Fibroblast of pulmonary artery (primary cell): Measurements from ENCODE around the gene ADGRL3.

Source experiments
- DNase-seq: peaks from one replicate; pipeline ENCODE4 v3.0.0-alpha.2; 2010; ENCODE audit warnings: low read depth
- H3K4me3 ChIP-seq: replicated peaks from 2 replicates; pipeline ENCODE4 v1.5.1; 2011; ENCODE audit warnings: low read depth, mild to moderate bottlenecking, control low read depth, low read length, moderate library complexity
- CTCF ChIP-seq: IDR thresholded peaks from 2 replicates; pipeline ENCODE4 v1.5.1; 2011; ENCODE audit warnings: mild to moderate bottlenecking, control low read depth, low read length, inconsistent platforms; ENCODE audit errors: missing control alignments

Gene ADGRL3

GRCh38 chr4:61571761-61572559 lies 371.8 kb downstream of the ADGRL3 start:
- H3K4me3 ChIP-seq, result no peak overlapping the region
- no peak for TF ChIP-seq CTCF
- DNase-seq, result peak; percentile 58

GRCh38 chr4:61575796-61576195 lies 375.7 kb downstream of the ADGRL3 start:
- no peak for TF ChIP-seq CTCF
- H3K4me3 ChIP-seq, result no peak overlapping the region
- no peak for DNase-seq

GRCh38 chr4:61579786-61580185 lies 379.7 kb downstream of the ADGRL3 start:
- no peak overlapping the region for H3K4me3 ChIP-seq
- TF ChIP-seq CTCF, result no peak
- DNase-seq, result no peak

- no peak for TF ChIP-seq CTCF
- H3K4me3 ChIP-seq, result no peak overlapping the region
- peak; percentile 10 for DNase-seq
Measured at GRCh38 chr4:61580721-61581377, 380.7 kb downstream of the ADGRL3 start.

- no peak for TF ChIP-seq CTCF
- peak; percentile 59 for DNase-seq
- H3K4me3 ChIP-seq, result no peak overlapping the region
Measured at GRCh38 chr4:61583696-61584095, 383.6 kb downstream of the ADGRL3 start.

- no peak overlapping the region for H3K4me3 ChIP-seq
- DNase-seq, result no peak
- TF ChIP-seq CTCF, result no peak
Measured at GRCh38 chr4:61588621-61589402, 388.7 kb downstream of the ADGRL3 start.
